GM21390 (cell line): ENCODE data around the gene NXF2B.
"Not testable (repeated sequence)": the region's sequence is repeated elsewhere in the genome, so short reads cannot be mapped to it uniquely, and the experiment has no call there.

Source experiments
- ATAC-seq: cut with Tn5 transposase; IDR thresholded peaks from one replicate; pipeline ENCODE4 v1.9.1; 2021; ENCODE audit not compliant: unreplicated experiment

NXF2B gene, protein sequence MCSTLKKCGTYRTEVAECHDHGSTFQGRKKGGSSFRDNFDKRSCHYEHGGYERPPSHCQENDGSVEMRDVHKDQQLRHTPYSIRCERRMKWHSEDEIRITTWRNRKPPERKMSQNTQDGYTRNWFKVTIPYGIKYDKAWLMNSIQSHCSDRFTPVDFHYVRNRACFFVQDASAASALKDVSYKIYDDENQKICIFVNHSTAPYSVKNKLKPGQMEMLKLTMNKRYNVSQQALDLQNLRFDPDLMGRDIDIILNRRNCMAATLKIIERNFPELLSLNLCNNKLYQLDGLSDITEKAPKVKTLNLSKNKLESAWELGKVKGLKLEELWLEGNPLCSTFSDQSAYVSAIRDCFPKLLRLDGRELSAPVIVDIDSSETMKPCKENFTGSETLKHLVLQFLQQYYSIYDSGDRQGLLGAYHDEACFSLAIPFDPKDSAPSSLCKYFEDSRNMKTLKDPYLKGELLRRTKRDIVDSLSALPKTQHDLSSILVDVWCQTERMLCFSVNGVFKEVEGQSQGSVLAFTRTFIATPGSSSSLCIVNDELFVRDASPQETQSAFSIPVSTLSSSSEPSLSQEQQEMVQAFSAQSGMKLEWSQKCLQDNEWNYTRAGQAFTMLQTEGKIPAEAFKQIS

DNA sequence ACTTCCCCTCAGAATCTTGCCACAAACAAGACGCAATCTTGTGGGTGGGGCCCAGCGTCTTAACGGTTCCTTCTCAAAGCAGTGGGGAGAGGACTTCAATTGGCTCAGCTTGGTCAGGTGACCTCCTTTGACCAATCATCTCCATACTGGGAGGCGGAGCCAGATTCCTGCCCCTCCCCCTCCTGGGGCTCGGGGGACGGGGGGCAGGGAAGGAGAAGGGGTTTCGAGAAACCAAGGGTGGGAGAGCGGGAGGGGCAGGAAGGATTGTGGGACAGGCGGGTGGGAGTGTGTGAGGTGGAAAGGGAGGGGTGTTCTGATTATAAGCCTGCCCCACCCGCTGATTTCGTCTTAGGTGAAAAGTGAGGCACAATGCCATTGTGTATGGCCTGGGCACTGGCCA lies at the start of gene NXF2B:
TSS of gene NXF2B (minus strand) at position 101 of the 400 bp plus-strand sequence. CDS start 59,972 bp downstream, outside the sequence.
- ATAC-seq = not testable (repeated sequence)

DNA sequence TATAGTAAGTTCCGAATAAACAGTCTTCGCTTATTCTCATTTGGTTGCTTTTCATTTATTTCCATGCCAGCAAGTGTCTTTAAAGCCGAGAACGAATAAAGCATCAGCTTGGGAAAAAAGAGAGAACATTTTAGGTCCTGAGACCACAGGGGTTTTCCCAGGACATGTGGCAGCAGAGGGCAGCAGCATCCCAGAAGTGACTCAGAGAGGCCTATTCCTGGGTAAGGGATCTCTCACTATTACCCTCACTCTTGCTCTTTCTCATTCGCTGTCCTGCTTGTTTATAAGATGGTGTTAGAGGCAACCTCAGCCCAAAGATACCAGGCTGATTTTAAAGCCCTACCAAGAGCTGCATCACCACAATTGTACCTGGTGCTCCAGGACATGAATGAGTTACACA lies 39.0 kb upstream of the NXF2B start:
- not testable (repeated sequence) for ATAC-seq

DNA sequence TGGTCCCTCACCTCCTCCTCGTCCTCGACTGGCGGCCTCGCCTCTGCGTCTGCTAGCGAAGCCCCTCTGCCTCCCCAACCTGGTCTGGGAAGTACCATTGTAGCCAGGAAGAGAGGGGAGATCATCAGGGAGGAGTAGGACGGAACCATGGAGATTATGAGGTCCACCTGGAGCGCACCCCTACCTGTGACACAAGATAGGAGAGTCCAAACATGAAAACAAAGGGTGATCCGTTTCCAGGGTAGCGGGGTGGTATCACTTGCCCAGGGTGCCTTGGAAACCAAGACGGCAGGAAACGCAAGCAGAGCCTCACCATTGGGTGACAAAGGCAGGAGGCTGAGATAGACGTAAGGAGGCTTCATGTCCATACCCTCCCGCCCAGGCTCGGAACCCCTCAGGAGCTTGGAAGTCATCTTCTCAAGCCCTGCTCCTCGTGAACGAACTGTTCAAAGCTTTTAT lies 32.0 kb upstream of the NXF2B start, which contains the start of gene TCP11X2:
TSS of gene TCP11X2 (minus strand) at position 51 of the 459 bp plus-strand sequence.
- not testable (repeated sequence) for ATAC-seq

DNA sequence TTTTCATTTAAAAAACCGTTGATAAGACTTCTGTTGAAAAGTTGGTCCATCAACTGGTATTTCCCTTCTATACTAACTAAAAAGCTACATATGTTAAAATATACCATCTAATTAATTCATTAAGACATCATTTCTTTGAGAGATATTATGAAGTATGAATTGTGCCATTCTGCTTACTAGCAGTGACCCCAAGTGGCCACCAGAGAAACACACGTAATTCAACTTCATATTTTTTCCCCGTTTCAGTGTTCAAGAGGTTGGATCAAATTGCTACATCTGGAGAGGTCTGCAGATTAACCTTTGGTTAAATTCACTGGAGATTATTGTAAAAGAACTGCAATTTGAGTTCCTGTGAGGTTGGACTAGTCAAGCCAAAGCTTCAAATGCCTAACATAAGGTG lies 30.4 kb upstream of the NXF2B start:
- not testable (repeated sequence) for ATAC-seq

DNA sequence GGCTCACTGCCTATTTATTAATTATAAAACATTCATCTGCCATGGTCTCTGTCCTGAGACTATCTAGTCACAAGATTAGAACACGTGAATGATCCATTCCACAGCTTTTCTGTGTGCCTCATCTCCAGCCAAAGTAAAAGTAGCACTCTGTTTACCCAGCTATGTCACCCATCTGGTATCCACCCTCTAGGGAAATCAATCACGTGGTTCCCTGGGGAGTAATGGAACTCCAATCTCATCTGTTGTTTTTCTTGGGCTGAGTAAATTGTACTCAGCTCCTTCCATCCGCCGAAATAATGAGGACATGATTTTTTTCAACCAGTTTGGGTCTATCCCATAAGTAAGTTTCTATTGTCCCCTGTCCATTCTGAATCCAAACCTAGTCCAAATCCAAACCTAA lies 18.8 kb upstream of the NXF2B start:
- ATAC-seq = not testable (repeated sequence)

DNA sequence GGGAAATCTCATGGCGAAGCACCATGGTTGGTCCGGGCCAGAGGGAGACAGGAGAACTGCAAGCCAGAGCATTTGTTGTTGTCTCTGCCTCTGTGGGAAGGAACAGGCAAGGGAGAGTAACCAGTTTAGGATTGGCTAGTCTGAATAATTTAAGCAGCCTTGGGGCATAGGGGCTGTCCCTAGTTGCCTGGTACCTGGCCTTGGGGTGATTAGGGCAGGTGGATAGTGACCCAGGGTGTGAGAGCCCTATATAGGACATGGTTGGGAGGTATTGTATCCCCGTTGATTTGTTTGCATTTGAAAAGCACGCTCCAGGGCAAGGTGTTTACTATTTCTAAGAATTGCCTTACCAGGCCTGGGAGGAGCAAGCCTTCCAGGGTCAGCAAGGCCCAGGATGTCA lies 25.3 kb downstream of the NXF2B start:
- ATAC-seq = not testable (repeated sequence)

DNA sequence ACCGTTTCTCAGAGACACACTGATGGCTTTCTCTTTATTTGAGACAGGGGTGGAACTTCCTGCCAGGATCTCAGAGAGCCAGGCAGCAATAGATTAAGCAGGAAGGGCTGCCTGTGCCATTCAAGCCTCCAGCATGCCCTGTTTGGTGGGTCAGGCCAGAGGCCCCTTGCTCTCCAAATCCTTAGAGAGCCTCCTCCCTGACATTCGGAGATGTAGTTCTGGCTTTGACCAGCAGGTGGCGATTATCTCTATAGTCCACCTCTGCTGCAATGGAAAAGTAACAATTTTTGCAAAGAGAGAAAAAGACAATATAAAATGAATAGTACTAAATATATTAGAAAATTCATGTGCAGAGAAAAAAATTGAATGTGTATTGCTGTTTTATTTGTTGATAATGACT lies 93.9 kb downstream of the NXF2B start:
- peak; percentile 48 for ATAC-seq

DNA sequence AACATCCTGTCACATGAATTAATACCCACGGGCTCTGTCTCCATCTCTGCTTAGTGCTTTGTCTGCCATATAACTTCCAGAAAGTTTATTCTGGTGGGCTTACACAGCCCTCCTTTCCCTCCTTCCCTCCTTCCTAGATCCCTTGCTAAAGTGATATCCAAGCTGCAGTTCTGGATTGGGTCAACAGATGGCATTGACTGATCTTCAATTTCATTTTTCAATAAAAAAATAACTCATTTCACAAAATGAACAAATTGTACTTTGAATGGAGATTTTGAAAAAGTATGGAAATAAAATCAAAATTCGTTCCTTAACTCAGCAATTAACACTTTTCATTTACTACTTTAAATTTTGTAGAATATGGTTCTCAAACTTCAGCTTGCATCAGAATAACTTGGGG lies 97.9 kb downstream of the NXF2B start:
- ATAC-seq = no peak

DNA sequence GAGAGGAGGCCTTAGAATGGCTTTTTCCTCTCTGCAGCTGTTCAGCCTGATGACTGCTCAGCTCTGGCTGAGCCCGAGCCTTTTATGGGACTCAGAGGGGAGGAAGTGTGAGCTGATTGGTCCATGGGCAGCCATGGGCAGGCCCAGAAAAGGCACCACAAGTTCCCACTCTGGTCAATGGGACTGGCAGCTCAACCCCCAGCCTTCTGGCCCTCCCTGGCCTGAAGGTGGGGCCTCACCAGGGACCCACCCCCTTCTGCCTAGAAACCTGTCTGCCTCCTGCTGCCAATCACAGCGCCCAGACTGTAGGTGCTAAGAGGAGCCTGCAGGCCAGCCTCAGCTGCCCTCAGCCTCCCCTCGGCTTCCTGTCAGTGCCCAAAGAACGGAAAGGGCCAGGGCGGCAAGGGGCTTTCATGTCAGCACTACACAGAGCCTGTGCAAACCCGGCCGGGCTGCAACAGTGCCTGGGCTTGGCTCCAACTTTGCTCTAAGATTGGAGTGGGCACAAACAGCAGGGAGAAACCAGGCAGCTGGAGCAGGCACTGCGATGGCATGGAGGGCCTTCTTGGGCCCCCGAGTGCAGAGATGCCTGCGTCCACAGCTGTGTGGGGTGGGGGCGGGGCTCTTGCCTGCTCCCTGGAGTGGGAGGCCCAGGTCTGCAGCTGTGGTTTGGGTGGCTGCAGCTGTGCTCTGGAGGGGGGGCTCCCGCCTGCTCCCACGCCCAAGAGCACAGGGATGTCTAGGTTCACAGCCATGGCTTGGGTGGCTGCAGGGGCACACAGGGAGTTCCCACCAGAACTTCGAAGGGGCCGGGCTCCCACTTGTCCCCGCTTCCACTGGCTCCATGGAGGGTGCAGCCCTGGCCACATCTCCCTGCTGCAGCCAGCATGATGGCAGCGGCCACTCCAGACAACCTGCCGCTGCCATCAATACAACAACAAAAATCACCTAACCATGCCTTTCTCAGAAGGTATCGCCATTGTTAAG lies 100.2 kb downstream of the NXF2B start:
- ATAC-seq = no peak

DNA sequence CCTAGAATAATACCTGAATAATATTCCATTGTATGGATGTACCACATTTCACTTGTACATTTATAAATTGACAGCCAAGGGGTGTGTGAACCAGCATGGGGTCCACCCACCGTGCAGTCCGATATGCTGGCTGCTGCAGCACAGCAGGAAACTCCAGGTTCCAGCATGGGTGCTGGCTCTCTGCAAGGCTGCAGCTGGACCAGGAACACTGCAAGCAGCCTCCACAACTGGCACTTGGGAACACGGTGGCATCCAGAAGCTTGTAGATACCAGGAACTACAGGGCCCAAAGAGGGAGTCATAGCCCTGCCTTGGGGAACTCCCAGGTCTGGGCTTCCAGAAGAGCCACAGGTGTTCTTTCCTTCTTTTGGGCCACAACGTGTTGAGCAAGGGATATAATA lies 101.6 kb downstream of the NXF2B start:
- ATAC-seq = no peak
